ENCODE results near the gene R3HDM1. TPM values are rescaled to one million over a fixed set of nuclear protein-coding genes. Genes with fewer than 3 reads are reported as not detected.
A peak's percentile ranks its signal among the peaks of the same experiment; 100 is the strongest.

R3HDM1 gene
- total RNA-seq, 1 experiment from 2014 or later = 52.4 TPM

- no peak for TF ChIP-seq CTCF (IDR thresholded peaks at IDR 0.05; ENCODE audit: unreplicated experiment)
- no peaks in the 10 kb centered on the region for H3K9me3 Mint-ChIP-seq (ENCODE audit: unreplicated experiment)
- H3K4me1 Mint-ChIP-seq (ENCODE audit: insufficient read depth, unreplicated experiment) = peaks cover 16% of the 10 kb centered on the region
- ChIA-PET POLR2A (interaction anchor here (0.6 to 1.5 kb wide), 16 partner anchors 13 to 820 kb away, joined by 3 to 6 read pairs (median 3); partner anchors contain the start of genes R3HDM1, RAB3GAP1 and ZRANB3), CTCF (interaction anchor here (0.6 to 2.5 kb wide), 6 partner anchors 12 to 737 kb away, joined by 3 to 9 read pairs (median 4); no protein-coding TSS in a partner anchor)
- BruUV-seq (replicated peaks) = no TSS peak
- no peaks in the 10 kb centered on the region for H3K27me3 Mint-ChIP-seq (ENCODE audit: insufficient read depth, unreplicated experiment)
- H3K36me3 Mint-ChIP-seq (ENCODE audit: insufficient read depth, unreplicated experiment) = peaks cover 16% of the 10 kb centered on the region
- H3K27ac Mint-ChIP-seq (ENCODE audit: low read depth, unreplicated experiment) = peak overlapping the region; percentile 95
- DNase-seq (ENCODE audit: unreplicated experiment) = no peak
- intact Hi-C loops (cut with micrococcal nuclease) = no loop called here
- no peak overlapping the region for H3K4me3 Mint-ChIP-seq (ENCODE audit: unreplicated experiment)
These were observed 209.7 kb downstream of the R3HDM1 start for GRCh38 chr2:135741043-135741394.

- H3K27ac Mint-ChIP-seq (ENCODE audit: low read depth, unreplicated experiment) = peak within 1 kb of the TSS; percentile 95
- peak; percentile 30 for TF ChIP-seq CTCF (IDR thresholded peaks at IDR 0.05; ENCODE audit: unreplicated experiment)
- peaks cover 19% of the 10 kb centered on the region for H3K36me3 Mint-ChIP-seq (ENCODE audit: insufficient read depth, unreplicated experiment)
- ChIA-PET CTCF (interaction anchor here (0.6 to 2.5 kb wide), 4 partner anchors 13 to 738 kb away, joined by 3 to 9 read pairs (median 4); no protein-coding TSS in a partner anchor), POLR2A (interaction anchor here (0.6 to 2.4 kb wide), 23 partner anchors 11 to 820 kb away, joined by 3 to 20 read pairs (median 3); partner anchors contain the start of genes MCM6, R3HDM1, RAB3GAP1 and ZRANB3)
- H3K9me3 Mint-ChIP-seq (ENCODE audit: unreplicated experiment) = no peaks in the 10 kb centered on the region
- peak within 1 kb of the TSS; percentile 81 for H3K4me3 Mint-ChIP-seq (ENCODE audit: unreplicated experiment)
- H3K27me3 Mint-ChIP-seq (ENCODE audit: insufficient read depth, unreplicated experiment) = no peaks in the 10 kb centered on the region
- DNase-seq (ENCODE audit: unreplicated experiment) = peak; percentile 99
- H3K4me1 Mint-ChIP-seq (ENCODE audit: insufficient read depth, unreplicated experiment) = peaks cover 23% of the 10 kb centered on the region
- no TSS peak for BruUV-seq (replicated peaks)
- intact Hi-C loops (cut with micrococcal nuclease) = no loop called here
These were observed 210.4 kb downstream of the R3HDM1 start, which contains the start of gene UBXN4 for GRCh38 chr2:135741395-135742324. Gene UBXN4 (plus strand): TSS chr2:135741855. CDS start chr2:135741930, 75 bp downstream.

GRCh38 chr2:135742325-135742757 is 211.1 kb downstream of the R3HDM1 start:
- ChIA-PET CTCF (interaction anchor here (0.6 to 0.9 kb wide), 2 partner anchors 299 to 761 kb away, joined by 3 to 4 read pairs; no protein-coding TSS in a partner anchor), POLR2A (interaction anchor here (0.6 to 2.4 kb wide), 13 partner anchors 11 to 741 kb away, joined by 3 to 20 read pairs (median 4); partner anchors contain the start of genes MCM6, R3HDM1 and ZRANB3)
- Mint-ChIP-seq H3K9me3 (ENCODE audit: unreplicated experiment) (no peaks in the 10 kb centered on the region), H3K36me3 (ENCODE audit: insufficient read depth, unreplicated experiment) (peaks cover 19% of the 10 kb centered on the region), H3K4me3 (ENCODE audit: unreplicated experiment) (peak overlapping the region; percentile 81), H3K27ac (ENCODE audit: low read depth, unreplicated experiment) (peak overlapping the region; percentile 95), H3K4me1 (ENCODE audit: insufficient read depth, unreplicated experiment) (peaks cover 26% of the 10 kb centered on the region), H3K27me3 (ENCODE audit: insufficient read depth, unreplicated experiment) (no peaks in the 10 kb centered on the region)
- TF ChIP-seq CTCF (IDR thresholded peaks at IDR 0.05; ENCODE audit: unreplicated experiment) = no peak
- DNase-seq (ENCODE audit: unreplicated experiment) = peak; percentile 66
- intact Hi-C loops (cut with micrococcal nuclease) = no loop called here
- no TSS peak for BruUV-seq (replicated peaks)

GRCh38 chr2:135743860-135744259 is 212.6 kb downstream of the R3HDM1 start:
- intact Hi-C loops (cut with micrococcal nuclease) = no loop called here
- BruUV-seq (replicated peaks) = no TSS peak
- peaks cover 33% of the 10 kb centered on the region for H3K36me3 Mint-ChIP-seq (ENCODE audit: insufficient read depth, unreplicated experiment)
- TF ChIP-seq CTCF (IDR thresholded peaks at IDR 0.05; ENCODE audit: unreplicated experiment) = no peak
- no peaks in the 10 kb centered on the region for H3K27me3 Mint-ChIP-seq (ENCODE audit: insufficient read depth, unreplicated experiment)
- DNase-seq (ENCODE audit: unreplicated experiment) = no peak
- CTCF ChIA-PET = interaction anchor here (0.6 to 3.2 kb wide), 6 partner anchors 12 to 826 kb away, joined by 3 to 16 read pairs (median 4); no protein-coding TSS in a partner anchor
- H3K27ac Mint-ChIP-seq (ENCODE audit: low read depth, unreplicated experiment) = peak overlapping the region; percentile 95
- H3K4me1 Mint-ChIP-seq (ENCODE audit: insufficient read depth, unreplicated experiment) = peaks cover 26% of the 10 kb centered on the region
- H3K9me3 Mint-ChIP-seq (ENCODE audit: unreplicated experiment) = no peaks in the 10 kb centered on the region
- POLR2A ChIA-PET = interaction anchor here (0.6 to 2.4 kb wide), 8 partner anchors 9 to 1192 kb away, joined by 3 to 20 read pairs (median 6); partner anchors contain the start of genes MCM6, R3HDM1 and ZRANB3
- peak overlapping the region; percentile 81 for H3K4me3 Mint-ChIP-seq (ENCODE audit: unreplicated experiment)

All from MCF 10A (cell line).